Chondrocyte (in vitro differentiated cells): ENCODE measurements around the gene PPFIA3. TPM values are rescaled to one million over a fixed set of nuclear protein-coding genes. Genes with fewer than 3 reads are reported as not detected.
"Not testable (repeated sequence)": the region's sequence is repeated elsewhere in the genome, so short reads cannot be mapped to it uniquely, and the experiment has no call there.

Source experiments
- DNase-seq: peaks from one replicate; pipeline ENCODE4 v3.0.0; 2021; ENCODE audit warnings: mixed read lengths, low spot score
- H3K27ac Mint-ChIP-seq: one replicate; pipeline ENCODE4 v1.8.0; 2021; ENCODE audit warnings: mild to moderate bottlenecking, moderate library complexity, mixed read lengths; ENCODE audit not compliant: unreplicated experiment
- H3K27me3 Mint-ChIP-seq: 2 replicates; pipeline ENCODE4 v1.8.0; 2021; ENCODE audit warnings: low read depth, mixed read lengths
- H3K36me3 Mint-ChIP-seq: 2 replicates; pipeline ENCODE4 v1.8.0; 2021; ENCODE audit warnings: low read depth, mixed read lengths
- H3K4me1 Mint-ChIP-seq: 2 replicates; pipeline ENCODE4 v1.8.0; 2021; ENCODE audit warnings: low read depth, mild to moderate bottlenecking, mixed read lengths
- H3K4me3 Mint-ChIP-seq: one replicate; pipeline ENCODE4 v1.8.0; 2021; ENCODE audit warnings: mild to moderate bottlenecking, moderate library complexity, mixed read lengths; ENCODE audit not compliant: unreplicated experiment
- H3K9me3 Mint-ChIP-seq: 2 replicates; pipeline ENCODE4 v1.8.0; 2021; ENCODE audit warnings: low read depth, mixed read lengths
- total RNA-seq: library from RNA; stranded (reverse); gene quantifications from 3 replicates; pipeline ENCODE4 v1.2.1, GENCODE V29; 2021
- TF ChIP-seq, protein P1 (sequence below): fragments of 200-600 bp; sonication (generic); IDR thresholded peaks from 2 replicates; pipeline ENCODE4 v1.5.0; 2021; ENCODE audit warnings: antibody characterized with exemption, mild to moderate bottlenecking, moderate library complexity

The PPFIA3 gene
- total RNA-seq, 1 donor from 2014 or later = 13.9 TPM

DNA sequence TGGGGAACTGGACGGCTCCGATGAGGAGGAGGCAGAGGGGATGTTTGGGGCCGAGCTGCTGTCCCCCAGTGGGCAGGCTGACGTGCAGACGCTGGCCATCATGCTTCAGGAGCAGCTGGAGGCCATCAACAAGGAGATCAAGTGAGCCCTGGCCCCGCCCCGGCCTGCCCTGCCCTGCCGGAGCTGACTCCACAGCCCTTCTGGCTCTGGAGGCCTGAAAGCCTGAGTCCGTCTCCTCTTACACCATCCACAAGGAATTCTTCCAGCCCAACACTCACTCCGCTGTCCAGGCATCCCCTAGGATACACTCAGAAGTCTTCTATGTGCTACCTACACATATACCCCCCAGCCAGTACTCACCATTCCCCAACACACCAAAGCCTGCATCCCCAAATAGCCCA, 17.4 kb downstream of the PPFIA3 start:
- Mint-ChIP-seq H3K4me1 (no peaks in the 10 kb centered on the region), H3K4me3 (no peak overlapping the region), H3K36me3 (peaks cover 6% of the 10 kb centered on the region), H3K9me3 (no peaks in the 10 kb centered on the region), H3K27me3 (no peaks in the 10 kb centered on the region), H3K27ac (no peak overlapping the region)
- no peak for DNase-seq
- TF ChIP-seq, protein P1, sequence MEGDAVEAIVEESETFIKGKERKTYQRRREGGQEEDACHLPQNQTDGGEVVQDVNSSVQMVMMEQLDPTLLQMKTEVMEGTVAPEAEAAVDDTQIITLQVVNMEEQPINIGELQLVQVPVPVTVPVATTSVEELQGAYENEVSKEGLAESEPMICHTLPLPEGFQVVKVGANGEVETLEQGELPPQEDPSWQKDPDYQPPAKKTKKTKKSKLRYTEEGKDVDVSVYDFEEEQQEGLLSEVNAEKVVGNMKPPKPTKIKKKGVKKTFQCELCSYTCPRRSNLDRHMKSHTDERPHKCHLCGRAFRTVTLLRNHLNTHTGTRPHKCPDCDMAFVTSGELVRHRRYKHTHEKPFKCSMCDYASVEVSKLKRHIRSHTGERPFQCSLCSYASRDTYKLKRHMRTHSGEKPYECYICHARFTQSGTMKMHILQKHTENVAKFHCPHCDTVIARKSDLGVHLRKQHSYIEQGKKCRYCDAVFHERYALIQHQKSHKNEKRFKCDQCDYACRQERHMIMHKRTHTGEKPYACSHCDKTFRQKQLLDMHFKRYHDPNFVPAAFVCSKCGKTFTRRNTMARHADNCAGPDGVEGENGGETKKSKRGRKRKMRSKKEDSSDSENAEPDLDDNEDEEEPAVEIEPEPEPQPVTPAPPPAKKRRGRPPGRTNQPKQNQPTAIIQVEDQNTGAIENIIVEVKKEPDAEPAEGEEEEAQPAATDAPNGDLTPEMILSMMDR = no peak

DNA sequence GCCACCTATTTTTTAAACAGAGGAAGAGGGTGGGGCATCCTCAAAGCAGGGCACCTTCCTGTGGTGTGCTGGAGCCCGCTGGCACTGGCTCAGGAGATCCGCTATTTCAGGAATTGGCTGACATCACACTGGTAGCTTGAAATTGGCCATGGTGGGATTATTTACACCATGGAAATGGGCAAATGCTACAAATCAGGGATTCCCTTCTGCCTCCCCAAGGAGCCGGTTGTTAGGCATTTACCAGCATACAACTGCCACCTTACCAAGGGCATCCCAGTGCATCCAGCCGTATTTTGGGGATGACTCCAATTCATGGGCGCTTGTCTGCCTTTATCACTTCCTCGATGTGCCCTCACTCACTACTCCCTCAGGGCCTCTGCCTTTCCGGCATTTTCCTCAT, 21.6 kb downstream of the PPFIA3 start:
- Mint-ChIP-seq H3K27ac (no peak overlapping the region), H3K36me3 (peaks cover 6% of the 10 kb centered on the region), H3K4me3 (no peak overlapping the region), H3K4me1 (peaks cover 18% of the 10 kb centered on the region), H3K27me3 (no peaks in the 10 kb centered on the region), H3K9me3 (no peaks in the 10 kb centered on the region)
- TF ChIP-seq, protein P1 = no peak
- DNase-seq = no peak

DNA sequence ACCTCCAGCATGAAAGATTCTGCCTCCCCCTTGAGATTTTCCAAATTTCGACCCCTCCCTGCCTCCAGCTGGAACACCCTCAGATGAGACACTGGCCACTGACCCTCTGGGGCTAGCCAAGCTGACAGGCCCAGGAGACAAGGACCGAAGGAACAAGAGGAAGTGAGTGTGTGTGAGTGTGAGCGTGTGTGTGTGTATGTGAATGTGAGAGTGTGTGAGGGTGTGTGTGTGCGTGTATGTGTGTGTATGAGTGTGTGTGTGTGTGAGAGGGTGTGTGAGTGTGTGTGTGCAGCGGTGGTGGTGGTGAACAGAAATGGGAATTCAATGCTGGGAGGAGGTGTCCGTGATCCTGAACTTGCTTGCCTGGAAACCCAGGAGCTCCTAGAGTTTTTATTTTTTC, 22.0 kb downstream of the PPFIA3 start:
- Mint-ChIP-seq H3K36me3 (peaks cover 6% of the 10 kb centered on the region), H3K27ac (no peak overlapping the region), H3K9me3 (no peaks in the 10 kb centered on the region), H3K4me3 (no peak overlapping the region), H3K4me1 (peaks cover 21% of the 10 kb centered on the region), H3K27me3 (no peaks in the 10 kb centered on the region)
- TF ChIP-seq, protein P1 = no peak
- no peak for DNase-seq

DNA sequence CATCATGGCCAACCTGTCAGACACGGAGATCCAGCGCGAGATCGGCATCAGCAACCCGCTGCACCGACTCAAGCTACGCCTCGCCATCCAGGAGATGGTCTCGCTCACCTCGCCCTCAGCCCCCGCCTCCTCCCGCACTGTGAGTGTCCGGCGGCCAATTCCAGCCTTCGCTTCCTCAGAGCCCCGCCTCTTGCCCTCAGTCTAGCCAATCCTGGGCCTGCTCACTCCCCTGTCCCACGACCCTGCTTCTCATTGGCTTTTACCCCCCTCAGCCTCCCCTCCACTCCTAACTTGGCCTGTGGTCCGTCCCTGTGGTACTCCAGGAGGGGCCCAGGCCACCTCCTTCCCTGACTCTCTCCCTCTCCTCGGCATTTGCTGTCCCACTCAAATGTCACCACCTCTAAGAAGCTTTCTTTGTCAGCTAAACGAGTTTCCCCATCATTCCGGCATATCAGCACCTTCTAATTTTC, 23.6 kb downstream of the PPFIA3 start:
- peak overlapping the region; percentile 98 for H3K4me3 Mint-ChIP-seq
- H3K27ac Mint-ChIP-seq = peak overlapping the region; percentile 86
- H3K27me3 Mint-ChIP-seq = no peaks in the 10 kb centered on the region
- H3K36me3 Mint-ChIP-seq = no peaks in the 10 kb centered on the region
- no peak for DNase-seq
- H3K4me1 Mint-ChIP-seq = peaks cover 22% of the 10 kb centered on the region
- no peaks in the 10 kb centered on the region for H3K9me3 Mint-ChIP-seq
- TF ChIP-seq, protein P1 = no peak

DNA sequence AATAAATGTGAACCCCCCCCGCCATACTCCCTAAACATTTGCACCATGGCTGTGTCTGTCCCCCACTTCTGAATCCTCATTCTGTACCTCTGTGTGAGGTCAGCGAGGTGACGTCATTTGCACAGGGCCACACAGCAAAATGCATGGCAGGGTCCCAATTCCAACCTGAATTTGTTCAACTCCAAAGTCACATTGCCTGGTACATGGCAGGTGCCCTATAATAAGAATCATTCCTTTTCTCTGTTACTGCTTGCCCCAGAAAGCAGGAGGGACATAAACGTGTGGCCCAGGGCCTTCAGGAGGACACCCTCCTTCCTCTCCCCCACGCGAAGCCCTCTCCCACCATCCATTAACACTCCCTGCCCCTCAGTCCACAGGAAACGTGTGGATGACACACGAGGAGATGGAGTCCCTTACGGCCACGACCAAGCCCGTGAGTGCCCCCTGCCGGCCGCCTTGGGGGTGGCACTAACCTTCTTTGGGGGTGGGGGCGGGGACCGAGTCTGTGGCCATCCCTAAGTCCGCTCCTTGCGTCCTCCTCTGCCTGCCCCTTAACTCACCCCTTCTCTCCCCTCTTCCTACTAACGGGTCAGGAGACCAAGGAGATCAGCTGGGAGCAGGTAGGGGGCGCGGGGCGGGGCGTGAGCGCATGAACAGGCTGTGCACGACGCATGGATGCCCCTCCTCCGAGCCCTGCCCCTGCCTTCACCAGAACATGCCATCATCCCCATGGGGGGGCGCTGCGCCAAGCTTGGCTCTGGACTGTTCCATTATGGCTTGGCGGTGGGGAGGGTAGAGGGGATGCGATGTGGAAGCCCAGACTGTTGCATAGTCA, 26.4 kb downstream of the PPFIA3 start:
- H3K27me3 Mint-ChIP-seq = no peaks in the 10 kb centered on the region
- H3K27ac Mint-ChIP-seq = no peak overlapping the region
- TF ChIP-seq, protein P1 = peak; percentile 96
- peaks cover 32% of the 10 kb centered on the region for H3K4me1 Mint-ChIP-seq
- peak overlapping the region; percentile 57 for H3K4me3 Mint-ChIP-seq
- H3K9me3 Mint-ChIP-seq = no peaks in the 10 kb centered on the region
- H3K36me3 Mint-ChIP-seq = no peaks in the 10 kb centered on the region
- DNase-seq = peak; percentile 93

DNA sequence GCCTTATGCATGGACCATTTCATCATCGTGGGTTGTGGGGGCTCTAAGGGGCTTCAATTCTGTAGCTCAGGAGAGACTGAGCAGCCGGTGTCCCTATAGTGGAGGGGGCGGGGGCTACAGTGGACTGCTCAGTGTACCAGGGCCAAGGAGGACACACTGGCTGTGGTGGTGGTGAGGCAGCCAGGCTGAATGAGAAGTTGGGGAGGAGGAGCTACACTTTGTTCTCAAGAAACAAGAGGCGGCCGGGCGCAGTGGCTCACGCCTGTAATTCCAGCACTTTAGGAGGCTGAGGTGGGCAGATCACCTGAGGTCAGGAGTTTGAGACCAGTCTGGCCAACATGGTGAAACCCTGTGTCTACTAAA, 27.0 kb downstream of the PPFIA3 start:
- H3K9me3 Mint-ChIP-seq, H3K36me3 Mint-ChIP-seq, H3K4me3 Mint-ChIP-seq, DNase-seq, H3K27me3 Mint-ChIP-seq, H3K27ac Mint-ChIP-seq: not testable (repeated sequence)
- H3K4me1 Mint-ChIP-seq = peaks cover 33% of the 10 kb centered on the region
